GM18867 (cell line): ENCODE measurements around the gene EGFL7.
"Not testable (repeated sequence)": the region's sequence is repeated elsewhere in the genome, so short reads cannot be mapped to it uniquely, and the experiment has no call there.

Source experiments
- ATAC-seq: cut with Tn5 transposase; IDR thresholded peaks from one replicate; pipeline ENCODE4 v1.9.1; 2021; ENCODE audit warnings: mild to moderate bottlenecking, moderate library complexity; ENCODE audit not compliant: unreplicated experiment

EGFL7 gene

GRCh38 chr9:136695955-136696354 is 33.2 kb downstream of the EGFL7 start:
- ATAC-seq, result no peak

- ATAC-seq, result no peak
These were observed 33.8 kb downstream of the EGFL7 start for GRCh38 chr9:136696502-136696901.

GRCh38 chr9:136697146-136697820 is 34.6 kb downstream of the EGFL7 start:
- ATAC-seq, result no peak

GRCh38 chr9:136697821-136698526 is 35.3 kb downstream of the EGFL7 start:
- no peak for ATAC-seq

- ATAC-seq, result no peak
These were observed 36.0 kb downstream of the EGFL7 start for GRCh38 chr9:136698635-136699246.

- no peak for ATAC-seq
These were observed 37.6 kb downstream of the EGFL7 start for GRCh38 chr9:136700304-136700703.

GRCh38 chr9:136700959-136701667 is 38.4 kb downstream of the EGFL7 start:
- ATAC-seq, result peak; percentile 70

GRCh38 chr9:136701668-136702053 is 38.9 kb downstream of the EGFL7 start:
- no peak for ATAC-seq

- ATAC-seq, result no peak
These were observed 40.7 kb downstream of the EGFL7 start for GRCh38 chr9:136703276-136703860.

- ATAC-seq, result not testable (repeated sequence)
These were observed 42.0 kb downstream of the EGFL7 start for GRCh38 chr9:136704741-136705140.

- ATAC-seq, result no peak
These were observed 42.8 kb downstream of the EGFL7 start for GRCh38 chr9:136705564-136705963.

GRCh38 chr9:136707011-136707410 is 44.3 kb downstream of the EGFL7 start:
- ATAC-seq, result no peak

GRCh38 chr9:136707849-136708517 is 45.3 kb downstream of the EGFL7 start:
- no peak for ATAC-seq

GRCh38 chr9:136709454-136710109 is 46.9 kb downstream of the EGFL7 start:
- no peak for ATAC-seq

GRCh38 chr9:136710543-136710942 is 47.8 kb downstream of the EGFL7 start:
- ATAC-seq, result no peak

GRCh38 chr9:136711219-136711648 is 48.5 kb downstream of the EGFL7 start:
- ATAC-seq, result not testable (repeated sequence)

- no peak for ATAC-seq
These were observed 49.3 kb downstream of the EGFL7 start, which contains the start of gene DIPK1B for GRCh38 chr9:136711751-136712689. DIPK1B (plus strand) TSS chr9:136712572; CDS start chr9:136712666, 94 bp downstream.

- ATAC-seq, result no peak
These were observed 50.2 kb downstream of the EGFL7 start for GRCh38 chr9:136712690-136713544.
